SK-N-SH (cell line): ENCODE results near the gene SV2B.

Experiments
- RCOR1 ChIP-seq: fragments of 150-350 bp; IDR thresholded peaks from 2 replicates; pipeline ENCODE4 v1.6.1; 2017; ENCODE audit warnings: antibody characterized with exemption, low read length
- TF ChIP-seq, protein P1 (sequence below): fragments of 200-600 bp; sonication (generic); IDR thresholded peaks from 2 replicates; pipeline ENCODE4 v1.6.1; 2017; ENCODE audit warnings: antibody characterized with exemption, mild to moderate bottlenecking, moderate library complexity

DNA sequence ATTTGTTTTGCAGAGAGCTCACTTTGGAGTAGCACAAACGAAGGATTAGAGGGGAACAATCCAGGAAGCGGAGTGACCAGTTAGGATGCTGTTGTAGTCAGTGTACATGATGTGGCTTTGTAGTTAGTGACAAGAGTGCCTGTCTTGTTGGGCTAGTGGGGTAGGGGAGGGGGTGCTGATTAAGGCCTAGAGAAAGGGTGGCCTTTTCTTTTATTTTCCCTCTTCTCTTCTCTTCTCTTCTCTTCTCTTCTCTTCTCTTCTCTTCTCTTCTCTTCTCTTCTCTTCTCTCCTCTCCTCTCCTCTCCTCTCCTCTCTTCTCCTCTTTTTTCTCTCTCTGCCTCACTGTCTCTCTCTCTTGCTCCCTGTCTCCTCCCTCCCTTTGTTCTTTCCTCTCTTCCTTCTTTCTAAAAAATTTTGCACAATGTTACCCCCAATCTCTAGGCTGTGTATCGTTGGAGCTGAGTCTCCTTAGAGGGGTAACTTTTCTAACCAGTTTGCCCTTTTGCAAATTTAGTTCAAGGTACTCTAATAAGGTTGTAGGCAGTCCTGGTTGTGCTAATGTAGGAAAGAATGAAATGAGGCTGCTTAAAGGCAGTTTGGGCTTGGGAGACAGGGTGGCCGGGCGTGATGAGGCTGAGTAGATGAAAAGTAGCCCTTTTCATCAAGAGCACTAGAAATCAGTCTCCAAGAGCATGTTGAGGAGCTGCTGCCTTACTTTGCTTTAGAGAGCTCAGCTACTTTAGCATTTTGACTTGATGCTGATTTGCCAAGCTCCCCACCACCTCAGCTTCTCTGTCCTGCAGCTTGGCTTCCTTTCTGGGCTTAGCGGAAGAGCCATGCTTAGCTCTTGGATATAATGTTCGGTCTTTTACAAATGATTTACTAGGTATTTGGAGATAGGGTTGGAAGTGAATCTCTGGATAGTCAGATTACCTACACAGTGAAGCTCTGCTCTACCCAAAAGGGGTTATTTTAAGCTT lies 58.6 kb downstream of the SV2B start:
- no peak for TF ChIP-seq RCOR1
- TF ChIP-seq, protein P1, sequence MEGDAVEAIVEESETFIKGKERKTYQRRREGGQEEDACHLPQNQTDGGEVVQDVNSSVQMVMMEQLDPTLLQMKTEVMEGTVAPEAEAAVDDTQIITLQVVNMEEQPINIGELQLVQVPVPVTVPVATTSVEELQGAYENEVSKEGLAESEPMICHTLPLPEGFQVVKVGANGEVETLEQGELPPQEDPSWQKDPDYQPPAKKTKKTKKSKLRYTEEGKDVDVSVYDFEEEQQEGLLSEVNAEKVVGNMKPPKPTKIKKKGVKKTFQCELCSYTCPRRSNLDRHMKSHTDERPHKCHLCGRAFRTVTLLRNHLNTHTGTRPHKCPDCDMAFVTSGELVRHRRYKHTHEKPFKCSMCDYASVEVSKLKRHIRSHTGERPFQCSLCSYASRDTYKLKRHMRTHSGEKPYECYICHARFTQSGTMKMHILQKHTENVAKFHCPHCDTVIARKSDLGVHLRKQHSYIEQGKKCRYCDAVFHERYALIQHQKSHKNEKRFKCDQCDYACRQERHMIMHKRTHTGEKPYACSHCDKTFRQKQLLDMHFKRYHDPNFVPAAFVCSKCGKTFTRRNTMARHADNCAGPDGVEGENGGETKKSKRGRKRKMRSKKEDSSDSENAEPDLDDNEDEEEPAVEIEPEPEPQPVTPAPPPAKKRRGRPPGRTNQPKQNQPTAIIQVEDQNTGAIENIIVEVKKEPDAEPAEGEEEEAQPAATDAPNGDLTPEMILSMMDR: no peak
